T follicular helper cell (primary cell): ENCODE measurements around the gene MTERF4.
"Not testable (repeated sequence)": the region's sequence is repeated elsewhere in the genome, so short reads cannot be mapped to it uniquely, and the experiment has no call there.

Source experiments
- DNase-seq: peaks from one replicate; pipeline ENCODE4 v3.0.0-alpha.2; 2020; ENCODE audit warnings: low read depth

Gene MTERF4

DNA sequence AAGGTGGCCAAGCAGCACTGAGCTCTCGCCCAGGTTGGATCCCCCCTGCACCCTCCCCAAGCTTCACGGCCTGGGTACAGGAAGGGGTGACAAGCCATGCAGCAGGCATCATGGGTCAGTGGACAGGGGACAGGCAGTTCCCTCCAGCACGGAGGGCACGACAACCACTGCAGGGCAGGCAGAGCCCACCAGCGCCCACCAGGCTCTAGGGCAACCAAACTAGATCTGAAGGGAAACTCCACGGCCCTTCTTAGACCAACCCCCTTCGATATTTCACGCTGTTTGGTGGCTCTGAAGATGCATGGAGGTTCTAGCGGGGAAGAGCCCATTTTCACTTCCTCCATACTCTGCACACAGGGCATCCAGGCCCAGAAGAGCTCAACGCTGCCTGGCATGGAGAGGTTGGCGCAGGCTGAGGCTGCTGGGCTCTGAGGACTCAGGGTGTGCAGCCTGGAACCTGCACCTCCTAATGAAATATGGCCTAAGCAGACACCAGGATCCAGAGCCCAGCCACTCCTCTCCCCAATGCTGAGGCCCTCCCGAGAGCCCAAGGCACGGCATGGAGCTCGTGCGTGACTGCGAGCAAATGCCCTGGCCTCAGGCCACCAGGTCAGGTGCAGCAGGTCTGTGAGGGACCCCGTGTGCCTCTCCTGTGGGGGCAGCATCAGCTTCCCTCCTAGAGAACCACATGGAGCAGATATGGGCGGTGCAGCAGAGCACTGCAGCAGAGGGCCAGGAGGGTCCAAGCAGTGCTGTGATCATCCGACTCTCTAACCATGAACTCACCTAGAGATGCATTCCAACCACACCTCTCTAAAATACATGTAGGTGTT lies 8.7 kb upstream of the MTERF4 start:
- no peak for DNase-seq

DNA sequence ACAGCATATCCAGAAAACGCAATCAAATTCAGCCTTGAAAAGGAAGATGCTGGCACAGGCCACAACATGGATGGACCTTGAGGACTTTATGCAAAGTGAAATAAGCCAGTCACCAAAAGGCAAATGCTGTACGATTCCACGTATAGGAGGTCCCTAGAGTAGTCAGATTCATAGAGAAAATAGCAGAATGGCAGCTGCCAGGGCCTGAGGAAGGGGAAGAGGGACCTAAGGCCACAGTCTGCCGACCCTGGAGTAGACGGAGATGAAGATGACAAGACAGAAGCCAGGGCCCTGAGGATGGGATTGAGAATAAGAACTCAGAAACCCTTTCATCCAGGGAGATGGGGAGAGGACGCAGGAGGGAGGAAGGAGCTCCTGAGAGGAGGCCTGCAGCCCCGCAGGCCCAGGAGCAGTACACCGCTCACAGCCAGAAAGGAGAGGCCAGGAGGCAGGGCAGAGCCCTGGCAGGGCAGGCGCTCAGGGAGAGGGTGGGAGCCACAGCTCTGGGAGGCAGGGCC lies 8.1 kb upstream of the MTERF4 start:
- no peak for DNase-seq

DNA sequence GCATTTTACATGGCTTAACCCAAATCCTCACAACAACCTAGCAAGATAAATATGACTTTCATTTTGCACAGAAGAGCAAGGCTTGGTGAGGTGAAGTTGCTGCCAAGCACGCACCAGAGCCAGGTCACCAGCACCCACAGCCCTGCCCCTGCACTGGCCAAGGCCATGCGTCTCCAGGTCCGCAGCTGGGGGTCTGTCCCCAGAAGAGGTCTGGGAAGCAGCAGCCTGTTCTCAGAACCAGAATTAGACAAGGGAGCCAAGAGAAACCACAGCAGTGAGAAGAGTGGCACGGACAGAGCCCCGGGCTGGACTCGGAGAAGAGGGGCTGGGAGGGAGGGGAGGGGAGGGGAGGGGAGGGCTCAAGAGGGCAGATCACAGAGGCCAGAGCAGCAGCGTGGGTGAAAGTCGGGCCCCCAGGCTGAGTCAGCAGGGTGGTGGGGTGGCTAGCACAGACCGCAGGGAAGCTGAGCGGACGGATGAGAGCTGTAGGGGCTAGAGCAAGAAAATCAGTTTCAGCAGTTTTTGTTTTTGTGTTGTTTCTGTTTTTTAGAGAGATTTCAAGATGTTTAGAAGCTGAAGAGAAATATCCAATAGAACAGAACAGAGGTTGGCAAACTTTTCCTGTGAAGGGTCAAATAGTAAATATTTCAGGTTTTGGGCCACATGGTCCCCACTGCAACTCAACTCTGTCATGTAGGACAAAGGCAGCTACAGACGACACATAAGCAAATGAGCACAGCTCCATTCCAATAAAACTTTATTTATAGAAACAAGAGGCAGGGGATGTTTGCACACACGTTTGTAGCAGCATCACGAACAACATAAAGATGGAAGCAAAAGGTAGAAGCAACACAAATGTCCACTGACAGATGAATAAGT lies 7.4 kb upstream of the MTERF4 start:
- no peak for DNase-seq

DNA sequence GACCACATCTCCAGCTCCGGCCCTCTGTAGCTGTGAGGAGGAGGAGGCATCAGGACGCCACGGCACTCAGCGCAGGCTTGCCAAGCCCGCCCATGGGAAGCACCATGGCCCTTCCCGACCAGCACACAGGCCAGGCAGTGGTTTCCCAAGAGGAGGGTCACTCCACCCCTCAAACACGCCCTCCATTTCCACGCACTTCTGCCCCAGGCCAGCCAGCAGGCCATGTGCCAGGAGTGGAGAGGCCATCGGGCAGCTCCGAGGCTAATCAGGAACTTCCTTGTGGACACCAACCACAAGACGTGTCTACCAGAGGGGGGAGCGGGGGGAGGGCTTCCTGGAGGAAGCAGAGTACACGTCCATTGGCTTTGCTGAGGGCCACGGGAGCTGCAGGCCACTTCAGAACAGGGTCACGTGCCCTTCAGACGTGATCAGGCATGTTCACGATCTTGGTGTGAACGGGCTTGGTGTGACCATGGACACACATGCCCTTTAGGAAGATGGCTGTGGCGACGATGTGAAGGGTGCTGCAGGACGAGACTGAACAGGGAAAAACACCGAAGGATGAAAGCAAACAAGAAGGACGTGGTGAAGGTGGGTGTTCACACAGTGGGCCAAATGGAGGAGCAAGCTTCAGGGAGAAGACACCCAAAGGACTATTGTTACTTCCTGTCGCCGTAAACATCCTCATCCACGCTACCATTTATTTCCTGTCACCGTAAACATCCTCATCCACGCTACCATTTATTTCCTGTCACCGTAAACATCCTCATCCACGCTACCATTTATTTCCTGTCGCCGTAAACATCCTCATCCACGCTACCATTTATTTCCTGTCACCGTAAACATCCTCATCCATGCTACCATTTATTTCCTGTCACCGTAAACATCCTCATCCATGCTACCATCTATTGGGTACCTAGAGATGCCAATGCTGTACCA lies 6.5 kb upstream of the MTERF4 start:
- DNase-seq: no peak

DNA sequence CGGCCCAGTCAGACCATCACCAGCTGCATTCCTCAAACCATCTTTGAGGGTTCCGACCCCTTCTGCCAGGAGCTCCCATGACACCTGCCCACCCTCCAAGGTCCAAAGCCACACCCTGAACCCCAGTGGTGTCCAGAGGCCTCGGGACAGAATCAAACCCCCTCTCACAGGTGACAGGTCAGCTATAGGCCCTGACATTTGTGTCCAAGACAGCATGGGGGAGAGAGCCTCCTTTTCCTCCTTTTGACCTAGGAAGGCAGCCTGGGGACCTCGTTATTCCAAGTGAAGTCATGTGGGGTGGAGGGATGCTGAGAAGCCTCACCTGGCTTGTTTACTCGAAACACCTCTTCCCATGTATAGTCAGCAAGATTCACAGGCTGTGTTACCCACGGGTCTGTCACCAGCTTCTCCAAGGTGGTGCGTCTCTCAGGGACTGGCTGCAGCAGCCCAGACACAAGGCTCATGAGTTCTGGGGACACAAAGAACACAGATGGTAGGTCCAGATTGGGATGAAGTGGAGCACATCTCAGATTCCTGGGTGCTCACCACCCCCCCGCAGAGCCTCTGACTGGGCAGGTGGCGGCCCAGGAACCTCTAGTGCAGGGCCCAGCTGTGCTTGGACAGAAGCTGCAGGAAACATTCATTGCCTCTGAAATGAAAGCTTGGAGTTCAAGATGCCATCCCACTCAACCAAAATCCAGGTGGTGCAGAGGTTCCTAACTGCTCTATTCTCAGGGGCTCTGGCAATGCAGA lies 5.1 kb upstream of the MTERF4 start:
- no peak for DNase-seq

DNA sequence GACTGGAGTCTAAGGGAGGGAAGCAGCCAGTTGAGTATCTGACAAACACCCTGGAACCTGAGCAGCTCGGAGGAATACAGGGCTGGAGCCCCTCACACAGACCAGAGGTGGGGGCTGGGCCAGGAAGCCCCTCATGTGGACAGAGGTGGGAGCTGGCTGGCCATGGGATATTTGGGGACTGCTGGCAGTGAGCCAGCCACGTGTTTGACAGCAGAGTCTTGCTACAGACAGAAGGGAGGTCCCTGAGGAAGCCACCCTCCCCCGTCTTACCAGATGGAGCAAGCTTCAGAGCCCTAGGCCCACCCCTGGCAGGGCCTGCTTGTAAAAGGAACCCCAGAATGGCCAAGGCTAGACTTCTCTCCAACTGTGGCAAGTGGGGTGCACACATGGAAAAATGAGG lies 3.6 kb upstream of the MTERF4 start:
- no peak for DNase-seq

DNA sequence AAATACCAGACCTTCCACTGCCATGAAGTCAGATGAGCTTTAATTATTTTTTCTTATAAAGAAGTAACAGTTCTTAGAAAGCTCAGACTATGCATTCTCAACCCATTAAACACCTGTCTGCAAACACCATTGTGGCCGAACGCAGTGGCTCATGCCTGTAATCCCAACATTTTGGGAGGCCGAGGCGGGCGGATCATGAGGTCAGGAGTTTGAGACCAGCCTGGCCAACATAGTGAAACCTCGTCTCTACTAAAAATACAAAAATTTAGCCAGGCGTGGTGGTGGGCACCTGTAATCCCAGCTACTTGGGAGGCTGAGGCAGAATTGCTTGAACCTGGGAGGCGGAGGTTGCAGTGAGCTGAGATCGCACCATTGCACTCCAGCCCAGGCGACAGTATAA lies 2.5 kb upstream of the MTERF4 start:
- not testable (repeated sequence) for DNase-seq

DNA sequence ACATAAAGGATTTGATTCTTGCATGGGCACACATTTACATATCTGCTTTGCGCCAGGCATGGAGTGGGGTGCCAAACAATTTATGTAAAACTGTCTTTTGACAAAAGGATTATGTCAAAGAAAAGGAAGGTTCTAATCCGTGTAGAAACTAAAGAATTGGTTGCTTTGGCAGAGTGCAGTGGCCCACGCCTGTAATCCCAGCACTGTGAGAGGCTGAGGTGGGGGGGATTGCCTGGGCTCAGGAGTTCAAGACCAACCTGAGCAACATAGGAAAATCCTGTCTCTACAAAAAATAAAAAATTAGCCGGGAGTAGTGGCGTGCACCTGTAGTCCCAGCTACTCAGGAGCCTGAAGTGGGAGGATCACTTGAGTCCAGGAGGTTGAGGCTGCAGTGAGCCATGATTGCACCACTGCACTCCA lies 1.1 kb upstream of the MTERF4 start:
- DNase-seq: no peak

DNA sequence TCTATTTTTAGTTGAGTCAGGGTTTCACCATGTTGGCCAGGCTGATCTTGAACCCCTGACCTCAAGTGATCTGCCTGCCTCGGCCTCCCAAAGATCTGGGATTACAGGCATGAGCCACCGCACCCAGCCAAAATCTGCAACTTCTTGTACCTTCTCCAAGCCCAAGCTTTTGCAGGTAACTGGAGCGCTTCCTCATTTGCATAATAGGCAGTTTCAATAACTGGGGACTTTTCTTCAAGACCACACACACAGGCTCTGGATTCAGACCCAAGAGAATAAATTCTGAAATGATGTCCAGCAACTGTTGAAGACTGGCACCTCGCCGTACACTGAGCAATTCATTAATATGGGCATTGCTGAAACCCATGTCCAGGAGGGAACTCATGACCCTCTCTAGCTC lies 2.8 kb downstream of the MTERF4 start:
- DNase-seq: no peak

DNA sequence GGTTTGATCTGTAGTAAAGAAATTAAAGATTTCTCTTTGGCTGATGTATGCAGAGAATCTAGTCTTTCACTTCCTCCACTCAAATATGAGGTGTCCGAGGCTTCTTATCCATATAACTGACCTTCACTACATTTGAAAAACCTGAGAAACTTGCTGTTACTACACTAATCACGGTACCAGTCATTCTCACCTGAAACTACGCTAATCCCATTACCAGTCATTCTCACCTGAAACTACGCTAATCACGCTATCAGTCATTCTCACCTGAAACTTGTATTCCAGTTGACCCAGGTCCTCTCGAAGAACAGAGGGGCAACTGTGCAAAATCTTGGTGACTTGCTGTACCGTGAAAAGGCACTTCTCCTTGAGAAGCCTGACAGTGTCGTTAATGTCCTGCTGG lies 5.1 kb downstream of the MTERF4 start:
- no peak for DNase-seq

DNA sequence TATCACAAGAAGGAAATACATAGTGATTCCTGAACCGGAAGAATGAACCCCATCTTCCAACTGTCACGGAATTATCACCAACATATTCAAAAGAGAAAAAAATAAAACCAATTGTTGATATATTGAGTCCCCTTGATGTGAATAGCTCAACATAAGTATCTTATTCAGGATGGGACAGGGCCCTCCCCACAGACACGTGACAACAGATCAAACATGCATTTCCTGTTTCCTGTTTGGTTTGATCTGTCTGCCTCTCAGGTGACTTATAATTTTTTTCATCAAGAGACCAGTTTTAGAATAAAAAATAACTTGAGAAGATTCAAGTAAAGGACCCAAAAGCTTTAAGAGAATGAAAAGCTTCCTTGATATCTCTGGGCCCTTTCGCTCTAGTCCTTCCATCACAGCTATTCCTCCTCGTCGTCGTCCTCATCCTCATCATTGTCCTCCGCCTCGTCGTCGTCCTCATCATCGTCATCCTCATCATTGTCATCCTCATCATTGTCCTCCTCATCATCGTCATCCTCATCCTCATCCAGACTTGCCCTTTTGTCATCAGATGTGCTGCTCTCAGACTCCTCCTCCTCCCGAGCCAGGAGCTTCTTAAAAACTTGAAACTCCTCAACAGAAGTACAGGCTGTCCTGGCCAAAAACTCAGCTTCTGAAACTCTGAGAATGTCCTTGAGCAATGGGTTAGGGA lies 6.3 kb downstream of the MTERF4 start:
- DNase-seq: peak; percentile 65

DNA sequence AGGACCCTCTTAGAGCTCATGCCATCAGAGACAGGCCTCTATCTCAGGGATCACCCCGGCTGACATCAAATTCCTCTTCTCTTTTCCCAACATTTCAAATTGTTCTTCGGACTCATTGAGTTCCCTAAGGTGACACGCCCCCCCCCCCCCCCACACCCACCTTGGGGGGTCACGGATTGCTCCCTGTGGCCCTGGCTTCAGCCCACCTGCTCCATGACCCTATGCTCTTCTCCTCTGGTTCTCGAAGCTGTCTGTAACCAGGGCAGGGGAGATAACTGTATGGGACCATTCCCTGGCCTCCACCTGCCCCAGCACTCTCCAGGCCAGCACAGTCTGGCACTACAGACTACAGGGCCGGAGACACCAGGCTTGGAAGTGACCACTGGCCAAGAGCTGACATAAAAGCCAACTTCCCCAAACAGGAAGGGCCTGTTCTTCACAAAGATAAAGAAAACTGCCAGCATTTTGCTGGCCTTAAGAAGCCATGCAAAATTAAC lies 7.1 kb downstream of the MTERF4 start:
- DNase-seq: no peak

DNA sequence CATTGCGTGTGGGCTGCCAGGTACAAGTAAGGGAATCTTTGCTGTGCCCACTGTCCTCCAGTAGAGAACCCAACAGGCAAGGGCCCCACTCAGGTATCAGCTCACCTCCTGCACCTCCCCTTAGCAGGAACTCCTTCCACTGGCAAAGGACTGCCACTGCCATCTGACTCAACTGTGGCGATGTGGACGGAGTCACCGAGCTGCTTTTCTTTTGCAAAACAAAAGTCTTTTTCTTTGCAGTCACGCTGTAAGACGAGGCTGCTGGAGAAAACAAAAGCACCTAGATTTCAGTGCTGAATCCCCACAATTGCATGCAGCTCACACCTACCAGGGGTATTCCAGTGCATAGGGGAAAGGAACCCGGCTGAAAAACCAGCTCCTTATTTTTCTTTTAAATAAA lies 7.9 kb downstream of the MTERF4 start:
- no peak for DNase-seq

DNA sequence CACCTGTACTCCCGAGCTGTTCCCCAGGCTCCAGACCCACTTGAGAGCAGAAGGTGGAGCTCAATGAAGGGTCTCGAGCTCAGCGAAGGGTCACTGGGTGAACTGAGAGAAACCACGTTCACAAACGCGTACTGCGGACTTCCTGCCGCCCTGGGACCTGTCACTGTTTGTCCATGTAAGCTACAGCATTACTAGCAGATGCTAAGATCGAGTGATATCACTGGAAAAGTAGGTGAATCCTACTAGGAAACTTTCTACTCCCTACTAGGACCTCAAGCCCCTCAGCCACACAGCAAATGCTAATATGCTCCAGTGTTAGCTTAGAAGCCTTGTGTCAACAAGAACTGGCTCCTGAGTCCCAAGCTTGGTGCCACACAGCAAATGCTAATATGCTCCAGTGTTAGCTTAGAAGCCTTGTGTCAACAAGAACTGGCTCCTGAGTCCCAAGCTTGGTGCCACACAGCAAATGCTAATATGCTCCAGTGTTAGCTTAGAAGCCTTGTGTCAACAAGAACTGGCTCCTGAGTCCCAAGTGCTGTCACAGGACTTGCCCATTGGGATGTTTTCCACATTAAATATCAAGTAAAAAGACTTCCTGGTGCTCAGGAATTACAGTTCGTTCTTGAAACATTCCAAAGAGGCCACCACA lies 8.8 kb downstream of the MTERF4 start:
- not testable (repeated sequence) for DNase-seq

DNA sequence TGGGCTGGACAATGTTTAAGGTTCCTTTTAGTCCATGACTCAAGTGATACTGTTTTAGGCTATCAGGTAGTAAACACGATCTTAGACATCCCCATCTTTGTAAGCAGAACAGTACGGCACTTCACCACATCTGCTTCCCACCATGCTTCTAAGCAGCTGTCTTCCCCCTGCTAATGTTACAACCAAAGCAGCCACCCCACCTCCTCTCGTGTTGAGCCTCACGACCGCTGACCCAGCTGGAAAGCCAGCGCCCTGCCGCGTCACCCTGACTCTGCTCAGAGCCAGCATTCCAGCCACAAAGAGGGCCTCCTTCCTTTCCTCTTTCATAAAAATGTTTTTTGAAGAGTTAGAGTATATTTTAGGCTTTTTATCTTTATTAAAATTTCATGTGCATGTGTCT lies 9.4 kb downstream of the MTERF4 start:
- no peak for DNase-seq

DNA sequence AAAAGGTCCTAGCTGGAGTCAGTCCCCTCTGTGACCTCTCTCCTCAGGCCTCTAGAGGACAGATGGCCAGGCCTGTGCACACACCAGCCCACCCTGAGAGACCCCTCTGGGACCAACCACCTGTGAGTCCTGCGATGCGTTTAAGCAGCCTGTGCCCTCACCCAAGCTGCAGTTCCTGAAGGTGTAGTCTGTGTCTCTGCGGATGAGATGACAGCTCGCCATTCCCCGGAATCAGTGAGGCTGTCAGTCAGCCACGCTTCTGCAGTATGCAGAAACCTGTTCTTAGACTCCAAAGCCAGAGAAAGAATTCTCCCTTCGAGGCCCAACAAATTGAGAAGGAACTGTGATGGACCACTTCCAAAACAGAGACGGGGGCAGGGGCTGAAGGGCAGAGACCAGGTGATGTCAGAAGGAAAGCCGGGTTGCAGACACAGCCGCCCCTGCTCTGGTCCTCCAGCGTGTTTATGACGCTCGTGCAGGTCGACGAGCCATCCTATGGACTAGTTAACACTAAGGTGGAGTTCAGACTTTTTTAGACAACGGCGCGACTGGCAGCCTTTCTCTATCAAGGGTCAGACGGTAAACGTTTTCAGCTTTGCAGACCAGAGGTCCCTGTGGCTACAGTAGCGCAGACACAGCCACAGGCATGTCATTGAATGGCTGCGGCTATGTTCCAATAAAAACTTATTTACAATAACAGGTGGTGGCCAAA lies 10.2 kb downstream of the MTERF4 start:
- DNase-seq: no peak

DNA sequence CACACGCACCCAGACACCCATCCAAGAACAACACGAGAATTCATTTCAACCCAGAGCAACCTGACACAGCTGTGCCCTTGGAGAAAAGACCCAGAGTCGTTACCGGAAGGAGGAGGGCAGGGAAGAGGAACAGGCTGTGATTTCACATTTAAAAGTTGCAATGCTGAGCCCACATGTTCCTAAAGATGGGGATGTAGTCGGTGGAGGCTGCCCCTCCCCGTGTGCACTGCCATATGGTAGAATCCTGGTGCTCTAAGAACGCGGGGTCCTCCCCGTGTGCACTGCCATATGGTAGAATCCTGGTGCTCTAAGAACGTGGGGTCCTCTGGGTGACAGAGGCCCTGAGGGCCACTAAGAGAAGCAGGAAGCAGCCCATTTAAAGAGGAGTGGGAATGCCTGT lies 10.9 kb downstream of the MTERF4 start:
- DNase-seq: no peak

DNA sequence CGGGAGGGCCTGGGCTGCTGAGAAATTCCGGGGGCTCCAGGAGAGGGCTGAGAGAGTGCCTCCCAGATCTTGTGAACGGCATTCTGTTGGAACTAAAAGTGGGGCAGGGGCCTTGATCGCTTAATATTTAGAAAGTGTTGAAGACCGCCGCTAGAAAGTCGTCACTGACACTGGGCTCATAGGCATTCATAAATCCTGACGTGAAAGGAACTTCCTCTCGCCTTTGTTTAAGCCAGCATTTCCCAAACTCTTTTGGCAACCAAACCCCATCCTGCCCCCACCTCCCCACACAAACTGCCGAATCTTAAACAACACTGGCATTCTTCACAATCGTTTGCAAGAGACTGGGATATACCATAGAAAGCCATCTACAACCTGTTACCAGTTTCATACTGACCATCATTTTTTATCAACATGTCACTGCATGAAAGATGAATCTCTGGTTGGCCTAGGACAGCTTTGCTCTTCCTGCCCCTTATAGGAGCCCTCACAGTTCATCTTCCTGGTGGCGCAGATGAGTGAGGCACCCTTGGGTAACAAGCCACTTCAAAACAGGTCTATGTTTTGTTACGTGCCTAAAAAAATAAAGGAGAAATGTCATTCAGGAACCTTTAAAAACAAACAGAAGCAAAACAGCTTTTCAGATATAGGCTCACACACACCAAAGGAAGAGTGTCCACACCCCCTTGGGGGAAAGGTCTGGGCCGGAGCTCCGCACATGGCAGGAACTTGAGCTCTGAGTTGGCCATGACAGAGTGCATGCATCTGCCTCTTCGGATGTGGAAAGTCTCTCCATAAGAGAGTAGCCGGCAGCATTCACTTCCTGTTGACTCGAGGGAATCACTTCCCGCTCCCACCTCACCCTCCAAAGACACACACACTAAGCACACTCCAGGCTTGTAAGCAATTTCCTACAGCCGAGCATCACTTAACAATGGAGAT lies 13.0 kb downstream of the MTERF4 start:
- DNase-seq: no peak
